ENCODE measurements around the gene TNFAIP8. TPM values are rescaled to one million over a fixed set of nuclear protein-coding genes. Genes with fewer than 3 reads are reported as not detected.

The TNFAIP8 gene
- total RNA-seq, 1 donor from 2014 or later = 40.6 TPM

DNA sequence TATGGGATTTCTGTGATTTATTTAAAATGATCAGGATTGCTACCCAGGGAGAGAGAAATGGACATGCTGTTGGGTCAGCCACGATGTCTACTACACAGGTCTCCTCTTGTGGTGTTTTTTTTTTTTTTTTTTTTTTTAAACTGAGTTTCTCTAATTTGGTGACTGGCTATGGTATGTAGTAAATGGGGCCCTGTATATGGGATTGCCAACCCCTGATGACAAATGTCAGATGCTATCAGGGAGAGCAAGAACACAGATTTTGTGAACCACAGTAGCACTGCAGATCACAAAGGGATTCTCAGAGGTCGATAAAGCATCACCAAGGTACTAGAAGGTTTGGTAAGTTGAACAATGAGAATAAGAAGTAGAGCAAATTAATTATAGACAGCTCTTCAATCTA, 16.5 kb upstream of the TNFAIP8 start:
- TF ChIP-seq, protein P1, sequence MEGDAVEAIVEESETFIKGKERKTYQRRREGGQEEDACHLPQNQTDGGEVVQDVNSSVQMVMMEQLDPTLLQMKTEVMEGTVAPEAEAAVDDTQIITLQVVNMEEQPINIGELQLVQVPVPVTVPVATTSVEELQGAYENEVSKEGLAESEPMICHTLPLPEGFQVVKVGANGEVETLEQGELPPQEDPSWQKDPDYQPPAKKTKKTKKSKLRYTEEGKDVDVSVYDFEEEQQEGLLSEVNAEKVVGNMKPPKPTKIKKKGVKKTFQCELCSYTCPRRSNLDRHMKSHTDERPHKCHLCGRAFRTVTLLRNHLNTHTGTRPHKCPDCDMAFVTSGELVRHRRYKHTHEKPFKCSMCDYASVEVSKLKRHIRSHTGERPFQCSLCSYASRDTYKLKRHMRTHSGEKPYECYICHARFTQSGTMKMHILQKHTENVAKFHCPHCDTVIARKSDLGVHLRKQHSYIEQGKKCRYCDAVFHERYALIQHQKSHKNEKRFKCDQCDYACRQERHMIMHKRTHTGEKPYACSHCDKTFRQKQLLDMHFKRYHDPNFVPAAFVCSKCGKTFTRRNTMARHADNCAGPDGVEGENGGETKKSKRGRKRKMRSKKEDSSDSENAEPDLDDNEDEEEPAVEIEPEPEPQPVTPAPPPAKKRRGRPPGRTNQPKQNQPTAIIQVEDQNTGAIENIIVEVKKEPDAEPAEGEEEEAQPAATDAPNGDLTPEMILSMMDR (IDR thresholded peaks at IDR 0.05) = no peak
- TF ChIP-seq EZH2 (IDR thresholded peaks at IDR 0.05) = no peak
- no peak for TF ChIP-seq EZH2phosphoT487 (IDR thresholded peaks at IDR 0.05)
- no peaks in the 10 kb centered on the region for H3K79me2 ChIP-seq (ENCODE audit: low read depth)
- no peaks in the 10 kb centered on the region for H3K9me3 ChIP-seq (ENCODE audit: low read depth)
- no peaks in the 10 kb centered on the region for H3K36me3 Mint-ChIP-seq
- H3K4me3 Mint-ChIP-seq = no peak overlapping the region
- no peaks in the 10 kb centered on the region for H3K36me3 ChIP-seq
- no peak overlapping the region for H2AFZ ChIP-seq (replicated peaks)
- no peaks in the 10 kb centered on the region for H3F3A ChIP-seq (ENCODE audit: low read depth)
- no peaks in the 10 kb centered on the region for H3K9me3 Mint-ChIP-seq
- no peak overlapping the region for H3K9ac ChIP-seq
- no peak for DNase-seq (ENCODE audit: low spot score)
- no peak overlapping the region for H3K27ac Mint-ChIP-seq
- no peaks in the 10 kb centered on the region for H3K27me3 ChIP-seq
- H3K27me3 Mint-ChIP-seq (ENCODE audit: insufficient read depth, low read depth) = no peaks in the 10 kb centered on the region
- no peak overlapping the region for H3K27ac ChIP-seq
- H3K4me1 Mint-ChIP-seq = no peaks in the 10 kb centered on the region
- H4K20me1 ChIP-seq (ENCODE audit: low read depth) = peaks cover 3% of the 10 kb centered on the region
- no peaks in the 10 kb centered on the region for H3K4me1 ChIP-seq
- no peak overlapping the region for H3K4me2 ChIP-seq
- H3K4me3 ChIP-seq = no peak overlapping the region

GRCh38 chr5:119339965-119340364, 15.9 kb upstream of the TNFAIP8 start:
- Histone ChIP-seq H3K27ac (no peak overlapping the region), H2AFZ (replicated peaks) (no peak overlapping the region), H3F3A (ENCODE audit: low read depth) (no peaks in the 10 kb centered on the region), H3K36me3 (no peaks in the 10 kb centered on the region), H3K27me3 (no peaks in the 10 kb centered on the region), H3K79me2 (ENCODE audit: low read depth) (no peaks in the 10 kb centered on the region), H3K4me3 (no peak overlapping the region), H4K20me1 (ENCODE audit: low read depth) (peaks cover 3% of the 10 kb centered on the region), H3K9ac (no peak overlapping the region), H3K4me2 (no peak overlapping the region), H3K9me3 (ENCODE audit: low read depth) (no peaks in the 10 kb centered on the region), H3K4me1 (no peaks in the 10 kb centered on the region)
- Mint-ChIP-seq H3K9me3 (no peaks in the 10 kb centered on the region), H3K4me3 (no peak overlapping the region), H3K36me3 (no peaks in the 10 kb centered on the region), H3K27me3 (ENCODE audit: insufficient read depth, low read depth) (no peaks in the 10 kb centered on the region), H3K4me1 (no peaks in the 10 kb centered on the region), H3K27ac (no peak overlapping the region)
- TF ChIP-seq EZH2 (IDR thresholded peaks at IDR 0.05) = no peak
- no peak for TF ChIP-seq EZH2phosphoT487 (IDR thresholded peaks at IDR 0.05)
- TF ChIP-seq, protein P1 (IDR thresholded peaks at IDR 0.05) = no peak
- no peak for DNase-seq (ENCODE audit: low spot score)

- Histone ChIP-seq H3K9ac (no peak overlapping the region), H3K36me3 (no peaks in the 10 kb centered on the region), H3K4me2 (no peak overlapping the region), H3K27ac (no peak overlapping the region), H4K20me1 (ENCODE audit: low read depth) (peaks cover 3% of the 10 kb centered on the region), H2AFZ (replicated peaks) (no peak overlapping the region), H3K9me3 (ENCODE audit: low read depth) (no peaks in the 10 kb centered on the region), H3F3A (ENCODE audit: low read depth) (no peaks in the 10 kb centered on the region), H3K79me2 (ENCODE audit: low read depth) (no peaks in the 10 kb centered on the region), H3K4me1 (no peaks in the 10 kb centered on the region), H3K27me3 (no peaks in the 10 kb centered on the region), H3K4me3 (no peak overlapping the region)
- Mint-ChIP-seq H3K27ac (no peak overlapping the region), H3K4me3 (no peak overlapping the region), H3K27me3 (ENCODE audit: insufficient read depth, low read depth) (no peaks in the 10 kb centered on the region), H3K9me3 (no peaks in the 10 kb centered on the region), H3K4me1 (no peaks in the 10 kb centered on the region), H3K36me3 (no peaks in the 10 kb centered on the region)
- no peak for DNase-seq (ENCODE audit: low spot score)
- TF ChIP-seq, protein P1 (IDR thresholded peaks at IDR 0.05) = no peak
- no peak for TF ChIP-seq EZH2phosphoT487 (IDR thresholded peaks at IDR 0.05)
- TF ChIP-seq EZH2 (IDR thresholded peaks at IDR 0.05) = no peak
Observed at GRCh38 chr5:119340597-119341218, 15.1 kb upstream of the TNFAIP8 start.

Data from neural progenitor cell (in vitro differentiated cells).